ENCODE data around the gene RCOR1. TPM values are rescaled to one million over a fixed set of nuclear protein-coding genes. Genes with fewer than 3 reads are reported as not detected.

Gene RCOR1
- 10 to 100 TPM in 6 of 7 donors, 1 to 10 TPM in 1; 8.1 to 22.3 (median 18.6) TPM for total RNA-seq
- 10 to 100 TPM in 1 of 2 donors, 1 to 10 TPM in 1; 7.2 to 17.2 TPM for polyA plus RNA-seq
- long read RNA-seq, donor 1, partial matches to known transcripts = 1 of 3 reads
- long read RNA-seq, donor 1, other reads (novel, unspliced or antisense) = 2 of 3 reads
- long read RNA-seq, donor 2, full-length matches to known transcripts = 7 of 7 reads
- long read RNA-seq, donor 2, partial matches to known transcripts = 0 of 7 reads
- long read RNA-seq, donor 2, other reads (novel, unspliced or antisense) = 0 of 7 reads
- long read RNA-seq, donor 3, full-length matches to known transcripts = 3 of 9 reads
- long read RNA-seq, donor 3, partial matches to known transcripts = 3 of 9 reads
- long read RNA-seq, donor 3, other reads (novel, unspliced or antisense) = 3 of 9 reads

DNA sequence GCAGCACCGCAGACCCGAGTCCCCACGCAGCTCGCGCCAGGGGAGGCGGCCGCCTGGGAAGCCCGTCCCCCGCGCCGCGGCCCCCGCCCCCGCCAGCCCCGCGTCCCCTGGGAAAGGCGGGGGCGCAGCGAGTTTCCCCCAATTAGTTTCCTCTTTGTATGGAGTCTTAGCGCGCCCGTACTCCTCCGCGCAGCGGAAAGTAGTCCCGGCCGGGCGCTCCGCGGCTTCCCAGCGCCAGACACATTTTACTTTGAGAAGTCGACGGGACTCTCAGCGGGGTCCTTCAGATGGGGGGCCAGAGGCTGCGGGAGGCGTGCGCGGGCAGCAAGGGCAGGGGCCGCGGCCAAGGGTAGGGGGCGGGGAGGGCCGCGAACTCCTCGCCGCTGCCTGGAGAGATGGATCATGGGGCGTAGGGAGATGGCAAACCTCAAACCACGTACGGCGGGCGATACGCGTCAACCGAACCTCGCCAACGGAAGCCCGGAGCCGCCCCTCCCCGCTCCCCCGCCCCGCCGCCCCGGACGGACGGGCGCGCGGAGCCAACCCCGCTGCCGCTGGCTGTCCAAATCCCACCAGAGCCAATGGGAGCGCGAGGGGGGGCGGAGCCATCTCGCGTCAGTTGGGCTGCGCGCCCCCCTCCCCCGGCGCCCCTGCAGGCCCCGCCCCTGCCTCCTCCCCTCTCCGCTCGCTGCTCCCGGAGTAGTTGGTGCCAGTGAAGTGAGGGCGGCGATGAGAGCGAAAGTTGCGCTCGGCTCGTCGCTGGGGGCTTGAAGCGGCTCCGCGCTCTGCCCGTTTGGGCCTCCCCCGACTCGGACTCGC, at the start of gene RCOR1:
TSS of gene RCOR1 (plus strand) at position 706 of the 819 bp plus-strand sequence. CDS start 238 bp downstream, outside the sequence.
- H3K27me3 ChIP-seq = no peaks in the 10 kb centered on the region
- TF ChIP-seq EP300 (IDR thresholded peaks at IDR 0.05) = no peak
- TF ChIP-seq POLR2A (IDR thresholded peaks at IDR 0.05) = peak; percentile 33
- no peak for TF ChIP-seq CTCF (IDR thresholded peaks at IDR 0.05)
- DNase-seq = peak; percentile 98 to 99 (median 99)
- 0 to 2% (median 1%) methylated on average over 41 to 95 of the region's 96 CpGs for WGBS, 3 donors
- H3K9me3 ChIP-seq = no peaks in the 10 kb centered on the region
- peak within 1 kb of the TSS; percentile 75 for H3K4me3 ChIP-seq
- H3K4me1 ChIP-seq (ENCODE audit: insufficient read depth) = peaks cover 7% of the 10 kb centered on the region
- no peaks in the 10 kb centered on the region for H3K36me3 ChIP-seq
- intact Hi-C loops (cut with DNase I) = loop anchor here in 2 of 4 donors (2.0 kb wide), 2 partner anchors 67 to 83 kb away; partner anchors contain the start of gene ANKRD9 (in 1 of the 2)
- peak within 1 kb of the TSS; percentile 97 to 98 for H3K27ac ChIP-seq

DNA sequence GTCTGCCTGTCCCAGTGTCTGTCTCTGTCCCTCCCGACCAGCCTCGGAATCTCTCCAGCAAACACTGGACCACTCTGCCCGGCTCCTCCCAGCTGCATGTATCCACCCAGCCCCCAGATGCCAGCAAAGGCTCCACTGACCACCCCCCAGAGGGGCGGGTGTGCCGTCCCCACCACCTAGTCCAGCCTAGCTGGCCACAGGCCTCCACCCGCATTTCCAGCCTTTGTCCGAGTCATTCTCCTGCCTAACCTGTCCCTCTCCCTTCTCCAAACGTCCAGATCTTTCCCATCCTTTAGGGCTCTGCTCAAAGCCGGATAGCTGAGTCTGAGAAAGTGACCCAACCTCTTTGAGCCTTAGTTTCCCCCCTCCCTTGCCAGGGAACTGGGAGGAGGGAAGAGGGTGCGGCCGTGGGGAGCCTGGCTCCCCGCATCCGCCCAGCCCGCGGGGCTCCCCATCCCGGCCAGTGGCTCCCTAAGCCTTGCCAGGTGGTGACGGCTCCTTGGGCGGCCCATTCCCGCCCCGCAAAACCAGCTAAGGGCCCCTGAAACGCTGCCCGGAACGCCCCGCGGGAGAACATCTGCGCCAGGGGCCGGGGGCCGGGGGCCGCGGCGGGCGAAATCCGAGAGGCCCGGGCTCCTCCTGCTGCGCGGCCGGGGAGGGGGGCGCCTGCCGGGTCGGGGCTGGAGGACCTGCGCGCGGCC, 48.3 kb upstream of the RCOR1 start:
- H3K4me3 ChIP-seq = no peak overlapping the region
- H3K27ac ChIP-seq = no peak overlapping the region
- no peak for TF ChIP-seq POLR2A (IDR thresholded peaks at IDR 0.05)
- TF ChIP-seq EP300 (IDR thresholded peaks at IDR 0.05) = no peak
- TF ChIP-seq CTCF (IDR thresholded peaks at IDR 0.05) = no peak
- H3K36me3 ChIP-seq = no peaks in the 10 kb centered on the region
- peaks cover 3% of the 10 kb centered on the region for H3K4me1 ChIP-seq (ENCODE audit: insufficient read depth)
- intact Hi-C loops (cut with DNase I) = no loop called here
- 21 to 30% (median 27%) methylated on average over 25 to 43 of the region's 43 CpGs for WGBS, 3 donors
- H3K27me3 ChIP-seq = no peaks in the 10 kb centered on the region
- DNase-seq = no peak
- H3K9me3 ChIP-seq = no peaks in the 10 kb centered on the region

DNA sequence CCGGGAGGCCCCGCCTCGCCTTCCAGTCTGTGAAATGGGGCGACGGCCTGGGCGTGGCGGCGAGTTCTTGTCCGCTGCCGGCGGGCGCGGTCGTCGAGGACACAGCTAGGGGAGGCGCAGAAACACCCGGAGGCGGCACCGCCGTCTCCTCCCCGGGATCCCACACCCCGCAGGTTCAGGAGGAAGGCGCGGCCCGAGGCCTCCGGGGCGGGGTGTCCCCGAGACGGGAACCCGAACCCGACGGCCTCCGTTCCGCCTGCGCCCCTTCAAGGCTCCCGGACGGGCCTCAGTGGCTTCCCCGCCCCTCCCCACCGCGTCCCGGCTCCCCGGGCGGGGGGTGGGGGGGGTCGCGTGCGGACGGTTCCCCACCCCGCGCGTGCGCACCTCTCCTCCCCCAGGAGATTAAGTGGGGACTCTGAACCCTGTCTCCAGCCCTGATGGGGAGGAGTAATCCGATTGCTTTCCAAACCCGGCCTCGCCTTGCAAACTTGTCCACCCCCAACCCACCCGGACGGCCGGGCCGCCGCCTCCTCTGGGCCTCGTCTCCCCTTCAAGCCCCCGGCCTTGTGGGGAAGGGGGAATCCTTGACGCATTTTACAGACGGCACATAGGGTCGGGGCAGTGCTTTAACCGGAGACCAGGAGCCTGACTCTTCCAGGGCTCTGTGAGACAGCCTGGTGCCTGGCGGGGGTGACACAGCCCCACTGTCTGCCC, 47.5 kb upstream of the RCOR1 start:
- no peaks in the 10 kb centered on the region for H3K27me3 ChIP-seq
- DNase-seq = no peak
- no peak overlapping the region for H3K4me3 ChIP-seq
- no peaks in the 10 kb centered on the region for H3K4me1 ChIP-seq (ENCODE audit: insufficient read depth)
- H3K9me3 ChIP-seq = no peaks in the 10 kb centered on the region
- 11 to 14% (median 12%) methylated on average over 34 to 66 of the region's 66 CpGs for WGBS, 3 donors
- no peaks in the 10 kb centered on the region for H3K36me3 ChIP-seq
- no peak overlapping the region for H3K27ac ChIP-seq
- intact Hi-C loops (cut with DNase I) = no loop called here
- TF ChIP-seq CTCF (IDR thresholded peaks at IDR 0.05) (no peak), EP300 (IDR thresholded peaks at IDR 0.05) (no peak), POLR2A (IDR thresholded peaks at IDR 0.05) (no peak)

Measured in ovary (tissue), 10 donors.